RPMI8226 (cell line): Measurements from ENCODE around the gene USP12.
A peak's percentile ranks its signal among the peaks of the same experiment; 100 is the strongest.

ENCODE experiments used
- DNase-seq: peaks from one replicate; pipeline ENCODE4 v3.0.0-alpha.2; 2015

USP12 gene

DNA sequence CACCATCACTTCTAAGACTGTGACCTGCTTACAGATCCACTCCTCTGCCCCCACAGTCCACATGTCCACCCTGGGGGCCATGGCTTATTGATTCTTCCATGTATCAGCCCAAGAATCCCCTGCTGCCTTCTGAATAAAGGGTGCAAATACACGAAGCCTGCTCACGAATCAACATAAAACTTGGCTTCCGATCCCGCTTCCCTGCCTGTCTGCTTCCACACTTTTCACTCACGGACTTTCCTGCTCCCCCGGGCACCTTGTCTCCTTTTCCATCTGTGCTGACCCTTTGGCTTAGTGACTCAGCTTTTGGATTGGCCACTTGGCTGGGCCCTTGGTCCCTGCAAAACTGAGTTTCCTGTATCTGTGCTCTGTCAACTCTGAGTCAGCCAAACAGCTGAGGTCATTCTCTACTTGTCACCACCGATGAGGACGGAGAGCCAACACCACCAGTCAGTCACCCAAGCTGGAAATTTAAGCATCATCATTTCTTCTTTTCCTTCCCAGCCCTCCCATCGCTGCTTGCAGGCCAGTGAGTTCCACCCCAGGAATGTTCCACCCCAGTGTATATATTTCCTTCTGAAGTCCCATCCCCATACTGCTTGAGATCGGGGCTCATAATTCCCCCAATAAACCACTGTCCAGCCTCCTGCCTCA, 11.4 kb upstream of the USP12 start:
- DNase-seq: no peak

- DNase-seq: no peak
Observed at GRCh38 chr13:27182054-27182453, 10.4 kb upstream of the USP12 start.

DNA sequence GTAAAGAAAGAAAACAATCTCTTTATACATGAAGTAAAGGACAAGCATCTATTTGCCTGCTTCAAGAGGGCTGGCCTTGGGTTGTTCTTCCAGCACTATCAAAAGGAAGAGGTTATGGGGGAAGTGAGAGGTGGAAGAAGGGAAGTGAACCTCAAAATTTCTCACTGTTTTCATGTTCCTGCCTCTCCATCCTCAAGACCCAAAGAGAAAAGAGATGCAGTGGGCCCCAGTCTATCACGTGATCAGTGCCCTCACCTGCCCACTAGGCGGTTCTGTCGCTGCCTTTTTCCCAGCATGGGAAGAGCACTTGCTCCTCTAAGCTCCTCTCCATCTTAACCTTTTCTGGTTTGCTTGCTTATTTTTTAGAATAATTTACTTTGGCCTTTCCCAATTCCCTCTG, 6.2 kb upstream of the USP12 start:
- DNase-seq: peak; percentile 6

DNA sequence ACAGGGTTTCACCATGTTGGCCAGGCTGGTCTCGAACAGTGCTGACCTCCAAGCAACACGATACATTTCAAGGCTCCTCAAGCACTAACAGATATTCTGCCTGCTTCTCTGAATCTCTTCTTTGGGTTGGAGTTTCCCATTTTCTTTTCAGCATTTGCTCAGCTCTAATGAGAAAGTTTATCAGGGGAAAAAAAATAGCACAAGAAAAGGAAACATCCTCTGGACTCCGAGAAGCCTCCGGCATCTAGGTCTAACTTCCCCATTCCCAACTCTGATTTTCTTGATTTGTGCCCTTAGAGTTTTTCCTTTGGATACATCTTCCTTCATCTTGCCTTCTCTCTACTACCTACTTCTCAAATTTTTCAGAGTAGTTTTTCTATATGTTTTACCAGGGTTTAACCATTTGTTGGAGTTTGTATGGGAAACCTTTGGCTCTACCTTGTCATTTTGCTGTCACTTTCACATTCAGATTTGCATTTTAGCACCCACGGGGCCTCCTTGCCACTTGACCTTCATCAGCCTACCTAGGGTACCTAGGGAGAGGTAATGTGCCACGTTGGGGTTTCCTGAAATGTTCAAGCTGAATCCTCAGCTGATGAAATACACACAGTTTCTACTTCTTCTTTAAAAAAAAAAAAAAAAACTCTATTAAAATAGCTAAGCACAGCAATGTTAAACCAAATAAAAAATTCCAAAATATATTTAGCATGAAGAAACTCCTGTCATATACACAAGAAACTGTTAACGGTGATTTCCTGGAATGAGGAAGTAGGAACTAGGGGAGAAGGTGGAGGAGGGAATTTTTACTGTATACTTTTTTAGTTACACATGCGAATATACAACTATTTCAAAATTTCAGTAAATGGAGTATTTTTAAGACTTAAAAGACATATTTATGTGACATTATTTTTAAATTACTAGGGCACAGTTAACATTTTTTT, 5.1 kb upstream of the USP12 start:
- DNase-seq: no peak

GRCh38 chr13:27174766-27175455, 3.3 kb upstream of the USP12 start:
- no peak for DNase-seq

DNA sequence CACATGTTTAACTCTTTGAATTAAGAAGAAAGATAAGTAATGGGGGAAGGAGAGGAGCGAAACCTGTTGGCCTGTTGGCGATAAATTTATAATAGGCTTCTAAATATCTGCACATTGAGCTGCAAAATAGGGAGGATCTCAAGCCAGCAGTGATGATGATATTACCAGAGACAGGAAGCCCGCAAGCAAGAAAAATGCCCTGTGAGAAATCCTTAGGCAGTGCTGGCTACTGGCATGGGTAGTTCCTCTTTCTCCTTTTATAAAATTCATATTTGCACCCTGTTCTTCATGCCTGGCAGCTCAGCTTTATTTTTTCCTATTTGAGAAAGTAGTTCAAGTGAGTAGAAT, 858 bp upstream of the USP12 start:
- DNase-seq: peak; percentile 42

DNA sequence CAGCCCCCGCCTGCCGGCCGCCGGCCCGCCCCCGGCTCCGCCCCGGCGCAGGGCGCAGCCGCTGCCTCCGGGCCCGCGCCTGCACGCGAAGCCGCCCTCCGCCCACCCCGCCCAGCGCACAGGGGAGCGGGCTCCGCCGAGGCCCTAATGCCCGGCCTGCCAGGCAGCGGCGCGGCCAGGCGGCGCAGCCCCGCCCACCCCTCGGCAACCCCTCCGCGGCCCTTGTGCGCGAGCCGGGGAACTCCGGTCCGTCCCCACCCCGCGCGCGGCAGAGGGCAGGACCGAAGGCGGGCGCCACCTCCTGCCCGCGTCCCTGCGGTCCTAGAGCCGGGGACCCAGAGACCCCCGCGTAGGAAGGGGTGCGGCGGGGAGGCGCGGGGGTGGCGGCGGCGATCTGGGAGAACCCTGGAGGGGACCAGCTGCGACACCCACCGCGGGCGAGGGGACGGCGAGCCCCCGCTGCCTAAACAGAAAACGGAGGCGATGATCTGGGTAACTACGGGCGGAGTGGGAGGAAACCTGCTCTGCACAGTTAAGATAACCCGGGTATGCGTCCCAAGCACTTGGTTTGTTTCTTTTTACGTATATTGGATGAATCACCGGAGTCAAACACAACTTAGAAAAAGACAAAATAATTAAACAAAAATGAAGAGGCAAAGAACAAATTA, 350 bp upstream of the USP12 start:
- peak; percentile 86 for DNase-seq

DNA sequence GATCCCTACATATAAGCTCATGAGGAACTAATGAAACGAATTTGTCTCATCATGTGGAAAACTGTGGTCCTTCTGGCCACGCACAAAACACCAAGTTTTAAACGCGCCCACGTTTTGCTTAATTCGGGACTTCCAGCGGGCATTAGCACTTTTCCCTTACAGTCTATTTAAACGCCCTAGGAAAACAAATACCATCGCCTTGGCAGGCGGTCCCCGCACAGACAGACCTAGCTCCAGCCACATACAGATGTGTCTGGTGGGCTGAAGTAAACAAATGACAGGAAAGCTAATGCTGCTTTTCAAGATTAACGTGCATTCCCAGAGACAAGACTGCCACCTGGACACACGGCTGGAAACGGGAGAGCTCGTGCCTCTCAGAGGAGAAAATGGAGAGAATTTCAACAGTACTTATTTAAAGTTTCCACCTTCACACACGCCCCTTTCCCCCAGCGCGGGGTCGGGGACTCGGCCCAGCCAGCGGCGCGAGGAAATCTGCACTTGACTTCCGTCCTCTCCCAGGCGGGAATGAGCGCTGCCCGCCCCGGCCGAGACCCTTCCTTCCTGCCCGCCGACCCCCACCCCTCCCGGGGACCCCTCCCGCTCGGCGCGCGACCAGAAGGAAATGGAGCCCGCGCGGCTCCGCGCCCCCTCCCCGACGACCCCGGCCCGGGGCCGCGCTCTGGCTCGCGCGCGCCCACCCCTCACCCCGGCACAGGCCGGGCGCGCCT, 931 bp downstream of the USP12 start:
- DNase-seq: peak; percentile 33

DNA sequence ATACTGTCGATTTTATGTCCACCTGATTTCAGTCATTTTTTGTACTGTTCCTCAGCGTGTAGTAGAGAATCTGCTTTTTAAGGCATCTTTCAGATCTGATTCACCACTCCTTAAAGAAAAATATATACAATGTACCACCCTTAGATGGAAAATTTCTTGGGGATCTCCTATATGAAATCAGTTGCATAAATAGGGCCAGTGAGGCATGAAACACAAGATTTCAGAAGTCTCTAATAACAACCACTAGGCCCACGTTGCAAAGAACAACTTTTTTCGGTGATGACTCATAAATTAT, 1.4 kb downstream of the USP12 start:
- DNase-seq: no peak

DNA sequence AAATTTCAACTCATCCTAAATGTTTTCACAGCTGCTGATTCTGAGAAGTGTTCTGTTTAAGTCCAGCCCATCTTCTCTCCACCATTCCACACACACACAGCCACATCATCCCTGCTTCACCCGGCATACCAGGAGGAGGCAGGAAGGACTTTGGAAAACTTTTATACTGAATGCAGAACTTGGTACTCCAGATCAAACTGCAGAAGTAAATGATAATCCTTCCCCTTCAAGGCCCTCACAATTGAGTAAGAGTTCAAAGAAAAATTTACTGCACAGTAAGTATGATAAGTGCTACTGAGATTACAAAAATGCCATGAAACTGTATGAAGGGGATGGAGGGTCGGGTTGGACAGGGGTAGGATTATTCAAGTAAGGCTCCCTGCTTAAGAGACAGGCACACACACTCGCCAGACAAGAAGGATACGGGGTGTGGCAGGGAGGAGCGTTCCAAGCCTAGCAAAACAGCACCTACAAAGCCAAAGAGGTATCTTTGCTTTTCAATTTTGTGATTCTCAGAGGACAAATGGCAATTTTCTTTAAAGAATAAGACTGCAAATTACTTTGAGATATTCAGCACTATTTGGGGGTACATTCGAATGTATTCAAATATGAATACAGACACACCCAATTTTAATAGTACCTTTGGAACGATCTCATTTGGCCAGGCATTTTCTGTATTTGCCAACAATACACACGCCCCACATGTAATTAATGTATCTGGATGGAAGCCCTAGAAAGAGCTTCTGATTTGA, 2.5 kb downstream of the USP12 start:
- DNase-seq: no peak

GRCh38 chr13:27168086-27168485, 3.5 kb downstream of the USP12 start:
- DNase-seq: no peak

DNA sequence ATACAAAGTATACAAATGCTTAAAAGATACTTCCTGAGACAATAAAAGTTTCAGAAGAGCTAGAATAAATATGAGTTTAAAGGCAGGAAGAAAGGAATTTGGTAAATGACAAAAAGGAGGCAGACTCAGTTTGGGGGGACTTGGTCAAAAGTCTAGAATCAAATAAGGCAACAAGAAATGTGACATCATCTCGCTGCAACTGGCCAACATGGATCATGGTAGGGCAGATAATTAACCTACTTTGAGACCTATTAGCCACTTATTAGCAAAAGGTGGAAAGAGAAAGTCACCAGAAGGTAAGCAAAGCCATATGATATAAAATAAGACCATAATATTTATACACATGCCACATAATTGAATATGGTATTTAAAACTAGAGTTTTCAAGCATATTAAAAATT, 5.3 kb downstream of the USP12 start:
- DNase-seq: no peak

- no peak for DNase-seq
Observed at GRCh38 chr13:27161980-27162379, 9.6 kb downstream of the USP12 start.

DNA sequence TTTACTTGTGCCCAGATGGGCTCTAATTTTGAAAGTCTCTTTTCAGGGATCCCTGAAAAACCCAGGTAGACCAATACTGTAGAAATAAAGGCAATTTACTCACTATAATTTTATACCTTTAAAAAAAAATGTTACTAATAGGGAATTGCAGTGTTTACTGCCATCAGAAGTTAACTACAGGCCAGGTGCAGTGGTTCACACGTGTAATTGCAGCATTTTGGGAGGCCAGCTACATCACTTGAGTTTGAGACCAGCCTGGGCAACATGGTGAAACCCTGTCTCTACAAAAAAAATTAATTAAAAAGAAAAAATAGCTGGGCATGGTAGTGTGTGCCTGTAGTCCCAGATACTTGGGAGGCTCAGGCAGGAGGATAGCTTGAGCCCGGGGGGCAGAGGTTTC, 10.2 kb downstream of the USP12 start:
- no peak for DNase-seq

DNA sequence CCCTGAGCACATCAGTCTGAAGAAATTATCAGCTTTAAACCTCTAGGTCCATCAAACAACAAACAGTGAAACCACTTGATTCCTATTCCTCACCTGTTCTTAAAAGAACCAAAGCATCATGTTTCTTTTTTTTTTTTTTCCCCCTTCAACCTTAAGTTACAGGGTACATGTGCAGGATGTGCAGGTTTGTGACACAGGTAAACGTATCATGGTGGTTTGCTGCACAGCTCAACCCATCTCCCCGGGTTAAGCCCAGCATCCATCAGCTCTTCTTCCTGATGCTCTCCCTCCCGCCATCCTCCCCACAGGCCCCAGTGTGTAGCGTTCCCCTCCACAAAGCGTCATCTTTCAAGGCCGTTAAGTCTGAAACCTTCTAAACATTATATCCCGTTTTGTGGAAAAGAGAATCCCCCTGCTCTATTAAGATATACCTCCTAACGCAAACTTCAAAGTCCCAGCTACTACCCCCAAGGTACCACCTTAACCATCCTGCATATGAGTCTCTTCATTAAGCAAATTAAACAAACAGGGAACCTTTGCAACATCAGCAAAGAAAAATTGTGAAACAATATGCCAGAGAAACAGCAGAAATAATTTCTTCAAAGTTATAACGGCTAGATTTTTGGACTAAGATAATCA, 10.8 kb downstream of the USP12 start:
- DNase-seq: no peak

- DNase-seq: no peak
Observed at GRCh38 chr13:27159806-27160563, 11.6 kb downstream of the USP12 start.

DNA sequence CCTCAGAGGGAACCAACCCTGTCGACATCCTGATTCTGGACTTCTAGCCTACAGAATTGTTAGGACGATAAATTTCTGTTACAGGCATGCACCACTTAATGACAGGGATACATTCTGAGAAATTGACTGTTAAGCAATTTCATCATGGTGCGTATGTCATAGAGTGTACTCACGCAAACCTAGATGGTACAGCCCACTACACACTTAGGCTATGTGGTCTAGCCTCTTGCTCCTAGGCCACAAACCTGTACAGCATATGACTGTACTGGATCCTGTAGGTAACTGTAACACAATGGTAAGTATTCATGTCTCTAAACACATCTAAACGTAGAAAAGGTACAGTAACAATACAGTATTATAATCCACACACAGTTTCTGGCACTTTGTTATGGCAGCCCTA, 13.3 kb downstream of the USP12 start:
- DNase-seq: no peak

DNA sequence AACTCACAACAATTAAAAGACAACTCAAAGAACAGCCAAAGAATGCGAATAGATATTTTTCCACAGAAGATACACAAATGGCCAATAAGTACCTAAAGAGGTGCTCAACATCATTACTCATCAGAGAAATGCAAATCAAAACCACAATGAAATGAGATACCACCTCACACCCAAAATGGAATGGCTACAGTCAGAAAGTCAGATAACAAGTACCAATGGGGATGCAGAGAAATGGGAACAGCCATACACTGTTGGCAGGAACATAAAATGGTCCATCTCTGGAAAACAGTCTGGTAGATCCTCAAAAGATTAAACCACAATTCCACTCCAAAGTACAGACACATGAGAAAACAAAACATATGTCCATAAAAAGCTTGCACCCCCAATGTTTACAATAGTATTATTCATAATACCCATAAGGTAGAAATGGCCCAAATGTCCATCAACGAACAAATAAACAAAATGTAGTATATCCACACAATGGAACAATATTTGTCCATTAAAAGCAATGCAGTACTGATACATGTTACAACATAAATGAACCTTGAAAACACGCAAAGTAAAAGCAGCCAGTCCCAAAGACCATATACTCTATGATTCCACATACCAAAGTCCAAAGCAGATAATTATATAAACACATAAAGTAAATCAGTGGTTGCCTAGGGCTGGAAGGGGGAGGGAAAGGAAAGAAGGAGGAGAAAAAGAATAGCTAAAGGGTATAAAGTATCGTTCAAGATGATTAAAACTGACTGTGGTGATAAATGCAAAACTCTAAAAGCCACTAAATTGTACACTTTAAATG, 19.6 kb downstream of the USP12 start:
- DNase-seq: no peak

DNA sequence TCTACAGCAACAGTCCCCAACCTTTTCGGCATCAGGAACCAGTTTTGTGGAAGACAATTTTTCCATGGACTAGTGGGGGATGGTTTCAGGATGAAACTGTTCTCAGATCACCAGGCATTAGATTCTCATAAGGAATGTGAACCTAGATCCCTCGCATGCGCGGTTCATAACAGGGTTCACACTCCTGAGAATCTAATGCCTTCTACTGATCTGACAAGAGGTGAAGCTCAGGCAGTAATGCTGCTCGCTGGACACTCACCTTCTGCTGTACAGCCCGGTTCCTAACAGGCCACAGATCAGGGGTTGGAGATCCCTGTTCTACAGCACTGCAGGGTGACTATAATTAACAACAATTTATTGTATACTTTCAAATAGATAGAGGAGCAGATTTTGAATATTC, 21.9 kb downstream of the USP12 start:
- no peak for DNase-seq

- DNase-seq: no peak
Observed at GRCh38 chr13:27148900-27149299, 22.7 kb downstream of the USP12 start.
